Erythroblast (primary cell): ENCODE measurements around the gene SUPT6H.

Source experiments
- GATA1 ChIP-seq: IDR thresholded peaks from 2 replicates; pipeline ENCODE4 v1.6.1; 2011; ENCODE audit warnings: low read depth, mild to moderate bottlenecking, control low read depth, low read length, moderate library complexity
- POLR2A ChIP-seq: IDR thresholded peaks from 2 replicates; pipeline ENCODE4 v1.6.1; 2011; ENCODE audit warnings: mild to moderate bottlenecking, low read length

DNA sequence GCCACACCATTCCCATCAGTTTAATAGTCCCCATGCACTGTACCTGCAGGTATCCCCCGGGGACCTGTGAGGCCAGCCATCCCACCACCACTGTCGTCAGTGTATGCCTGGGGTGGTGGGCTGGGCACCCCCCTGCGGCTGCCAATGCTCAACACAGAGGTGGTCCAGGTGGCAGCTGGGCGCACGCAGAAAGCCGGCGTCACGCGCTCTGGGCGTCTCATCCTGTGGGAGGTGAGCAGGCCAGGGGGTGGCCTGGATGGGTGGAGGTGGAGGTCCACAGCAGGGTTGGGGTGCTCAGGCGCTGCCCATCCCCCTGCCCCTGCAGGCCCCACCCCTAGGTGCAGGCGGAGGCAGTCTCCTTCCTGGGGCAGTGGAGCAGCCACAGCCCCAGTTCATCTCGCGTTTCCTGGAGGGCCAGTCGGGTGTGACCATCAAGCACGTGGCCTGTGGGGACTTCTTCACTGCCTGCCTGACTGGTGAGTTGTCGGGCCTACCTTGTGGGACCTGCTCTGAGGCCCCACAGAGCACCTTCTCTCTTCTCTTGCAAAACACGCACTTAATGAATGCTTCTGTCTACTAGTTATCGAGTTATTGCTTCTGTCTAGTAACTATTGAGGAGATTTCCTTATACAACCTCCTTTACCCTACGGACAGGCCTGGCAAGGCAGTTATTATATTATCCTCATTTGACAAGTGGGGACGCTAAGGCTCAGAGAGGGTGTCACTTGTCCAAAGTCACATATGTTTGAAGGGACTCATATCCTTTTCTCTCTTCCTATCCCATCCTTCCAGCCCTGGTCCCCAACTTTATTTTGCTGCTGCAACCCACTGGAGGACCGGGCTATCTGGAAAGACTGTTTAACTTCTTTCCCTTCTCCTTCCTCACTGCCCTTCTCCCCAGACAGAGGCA, 76.0 kb downstream of the SUPT6H start:
- TF ChIP-seq POLR2A = no peak
- TF ChIP-seq GATA1 = no peak
